Cerebellar cortex (tissue), 1 donor: ENCODE results near the gene VGLL4.
"Not testable (repeated sequence)": the region's sequence is repeated elsewhere in the genome, so short reads cannot be mapped to it uniquely, and the experiment has no call there.

Experiments used
- DNase-seq: peaks from one replicate; pipeline ENCODE4 v3.0.0-alpha.2; 2015; ENCODE audit warnings: low spot score

VGLL4 gene

DNA sequence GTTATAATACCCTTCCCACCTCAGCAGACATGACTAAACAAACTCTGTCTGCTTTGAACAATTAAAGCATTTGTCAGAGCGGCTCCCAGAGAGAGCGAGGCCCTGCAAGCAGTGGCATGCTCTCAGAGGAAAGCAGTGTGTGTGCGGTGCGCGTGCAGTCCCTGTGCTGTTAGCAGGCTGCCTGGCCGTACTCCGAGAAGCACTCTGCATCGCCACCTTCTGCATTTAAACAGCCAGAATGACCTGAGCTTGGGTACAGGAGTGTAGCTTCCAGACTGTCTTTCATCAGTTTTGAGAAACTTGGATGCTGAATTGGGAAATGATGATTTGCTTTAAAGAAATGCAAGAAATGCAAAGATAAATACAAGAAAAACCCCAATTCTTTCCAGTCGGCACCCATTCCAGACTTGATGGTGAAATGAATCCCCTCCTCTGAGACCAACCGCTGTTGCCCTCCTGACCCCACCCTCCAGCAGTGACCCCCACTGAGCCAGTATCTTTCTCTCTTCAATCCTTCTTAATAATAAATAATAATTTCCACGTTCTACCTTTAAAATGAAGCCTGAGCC lies 113.5 kb downstream of the VGLL4 start:
- DNase-seq = no peak

DNA sequence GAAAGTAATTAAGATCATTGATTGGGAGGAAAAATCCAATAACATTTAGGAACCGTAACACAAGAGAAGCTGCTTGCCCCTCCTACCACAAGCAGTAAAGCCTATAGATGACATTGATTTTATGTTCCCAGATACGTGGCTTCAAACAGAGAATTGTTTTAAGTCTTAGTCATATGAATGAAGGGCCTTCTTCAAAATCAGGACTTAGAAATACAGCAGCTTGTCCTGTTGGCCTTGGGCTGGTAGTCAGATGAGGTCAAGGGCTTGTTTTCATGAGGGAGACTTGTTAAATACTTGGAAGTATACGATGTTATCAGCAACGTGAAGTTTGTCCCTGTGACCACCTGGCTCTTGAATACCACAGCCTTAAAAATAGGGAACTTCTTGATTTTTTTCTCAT lies 114.4 kb downstream of the VGLL4 start:
- no peak for DNase-seq

DNA sequence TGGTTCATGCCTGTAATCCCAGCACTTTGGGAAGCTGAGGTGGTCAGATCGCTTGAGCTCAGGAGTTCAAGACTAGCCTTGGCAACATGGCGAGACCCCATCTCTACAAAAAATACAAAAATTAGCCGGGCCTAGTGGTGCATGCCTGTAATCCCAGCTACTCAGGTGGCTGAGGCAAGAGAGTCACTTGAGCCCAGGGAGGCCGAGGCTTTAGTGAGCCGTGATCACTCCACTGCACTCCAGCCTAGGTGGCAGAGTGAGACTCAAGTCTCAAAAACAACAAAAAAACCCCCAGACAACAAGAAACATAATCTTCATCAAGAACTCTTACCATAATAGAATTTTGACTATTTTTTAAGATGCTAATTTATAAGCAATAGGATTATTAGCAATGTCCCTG lies 117.6 kb downstream of the VGLL4 start:
- DNase-seq = not testable (repeated sequence)

DNA sequence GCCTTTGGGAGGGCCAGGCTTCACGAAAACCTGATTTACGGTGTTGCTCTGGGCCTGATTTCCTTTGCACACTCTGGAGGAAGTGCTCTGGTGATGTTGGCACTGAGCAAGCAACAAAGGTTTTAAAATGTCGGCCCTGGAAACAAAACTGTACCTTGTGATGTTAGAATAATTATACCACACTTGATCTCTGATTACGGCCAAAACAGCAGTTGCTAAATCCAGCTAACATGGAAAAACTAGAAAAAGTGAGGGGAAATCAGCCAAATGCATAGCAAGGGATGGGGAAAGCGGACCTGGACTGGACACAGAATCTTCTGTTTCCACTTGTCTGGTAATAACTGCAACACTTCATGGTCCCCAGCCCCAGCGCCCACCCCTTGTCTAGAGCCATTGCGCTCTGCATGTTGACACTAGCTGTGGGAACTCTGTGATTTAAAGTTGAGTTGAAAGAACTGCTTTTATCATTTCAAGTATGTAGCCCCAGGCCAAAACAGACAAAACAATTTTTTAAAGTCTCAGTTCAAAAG lies 120.1 kb downstream of the VGLL4 start:
- no peak for DNase-seq

DNA sequence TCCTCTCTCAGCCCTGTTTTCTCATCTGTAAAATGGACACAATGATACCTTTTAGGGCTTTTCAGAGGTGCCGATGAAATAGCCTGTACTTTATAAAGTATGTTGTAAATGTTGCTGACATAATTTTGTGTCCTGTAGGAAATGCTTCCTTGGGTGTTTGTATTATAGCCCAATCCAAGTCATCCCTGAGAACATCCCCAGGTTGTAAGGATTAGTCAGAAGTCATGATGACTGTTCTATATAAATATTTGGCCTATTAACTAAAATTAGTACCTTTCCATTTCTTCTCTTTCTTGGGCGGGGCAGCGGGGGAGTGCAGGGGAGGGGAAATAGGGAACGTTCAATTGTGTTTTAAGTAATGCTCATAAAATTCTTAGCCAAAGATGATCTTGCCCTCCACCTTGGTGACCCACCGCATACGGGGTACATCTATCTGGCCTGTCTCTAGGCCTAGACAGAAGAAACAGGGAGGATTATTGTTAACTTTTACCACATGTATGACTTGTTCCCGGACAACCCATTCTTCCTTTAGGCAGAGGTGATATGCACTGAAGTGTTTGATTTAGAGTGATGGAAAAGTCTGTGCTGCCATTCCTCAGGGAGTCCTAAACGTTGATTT lies 120.7 kb downstream of the VGLL4 start:
- DNase-seq = no peak

DNA sequence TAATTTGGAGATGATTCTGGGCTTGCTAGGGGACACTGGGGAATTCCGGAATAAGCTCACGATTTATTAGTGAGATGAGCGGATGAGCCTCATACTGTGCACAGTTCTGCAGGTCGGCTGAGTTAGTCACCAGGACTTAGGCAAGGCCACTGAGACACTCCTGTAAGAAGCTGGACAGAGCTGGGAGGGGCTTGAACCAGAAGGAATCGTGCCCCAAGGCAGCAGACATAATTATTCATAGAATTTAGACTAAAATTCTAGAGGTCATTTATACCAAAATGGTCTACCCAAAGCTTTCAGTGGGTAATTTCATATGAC lies 121.4 kb downstream of the VGLL4 start:
- no peak for DNase-seq

DNA sequence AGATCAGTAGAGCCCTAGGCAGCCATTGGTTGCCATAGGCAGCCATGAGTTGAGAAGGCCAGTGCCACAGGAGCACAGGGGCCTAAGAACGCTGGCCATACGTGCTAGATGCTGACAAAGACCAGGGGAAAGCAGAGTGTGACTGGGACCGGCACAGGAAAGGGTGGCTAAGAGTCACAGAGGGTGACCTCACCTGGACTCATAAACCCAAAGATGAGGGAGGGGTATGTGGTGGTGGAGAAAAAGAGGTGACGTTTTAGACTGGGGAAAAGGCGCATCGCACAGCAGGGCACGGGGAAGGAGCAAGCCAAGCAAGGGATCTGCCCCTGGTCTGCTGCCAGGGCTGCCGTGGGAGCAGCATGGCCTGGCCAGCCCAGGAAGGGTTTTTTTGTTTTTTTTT lies 122.5 kb downstream of the VGLL4 start:
- DNase-seq = no peak

- DNase-seq = peak; percentile 67
Measured at GRCh38 chr3:11517601-11518000, 126.1 kb downstream of the VGLL4 start.

DNA sequence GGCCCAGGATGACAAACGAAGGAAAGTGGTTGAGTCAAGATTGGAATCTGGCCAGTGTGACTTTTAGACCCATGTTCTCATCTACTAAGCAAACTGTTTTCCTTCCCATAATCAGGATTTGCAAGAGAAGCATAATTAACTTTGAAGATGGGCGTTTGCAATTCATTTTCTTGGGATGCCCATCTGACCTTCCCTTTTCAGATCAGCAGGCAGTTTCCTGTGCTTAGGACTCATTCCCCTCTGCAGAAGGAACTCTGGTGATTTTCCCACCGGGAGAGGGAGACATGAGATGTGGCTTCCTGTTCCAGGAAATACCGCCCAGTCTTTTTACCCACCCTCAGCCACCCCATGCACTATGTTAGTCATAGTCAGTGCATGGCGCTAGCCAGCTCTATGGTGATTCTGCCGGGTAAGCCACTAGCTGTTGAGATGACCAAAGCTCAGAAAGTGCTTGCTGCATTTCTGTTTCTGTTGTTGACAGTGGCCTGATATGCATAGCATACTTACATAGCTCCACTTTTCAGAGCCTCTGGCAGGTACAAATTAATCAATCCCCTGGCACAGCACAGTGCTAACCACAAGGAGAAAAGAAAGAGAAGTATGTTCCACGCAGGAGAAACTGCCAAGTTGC lies 129.4 kb downstream of the VGLL4 start:
- DNase-seq = no peak

- no peak for DNase-seq
Measured at GRCh38 chr3:11513817-11514135, 129.9 kb downstream of the VGLL4 start.

GRCh38 chr3:11513125-11513816 lies 130.4 kb downstream of the VGLL4 start:
- DNase-seq = not testable (repeated sequence)

DNA sequence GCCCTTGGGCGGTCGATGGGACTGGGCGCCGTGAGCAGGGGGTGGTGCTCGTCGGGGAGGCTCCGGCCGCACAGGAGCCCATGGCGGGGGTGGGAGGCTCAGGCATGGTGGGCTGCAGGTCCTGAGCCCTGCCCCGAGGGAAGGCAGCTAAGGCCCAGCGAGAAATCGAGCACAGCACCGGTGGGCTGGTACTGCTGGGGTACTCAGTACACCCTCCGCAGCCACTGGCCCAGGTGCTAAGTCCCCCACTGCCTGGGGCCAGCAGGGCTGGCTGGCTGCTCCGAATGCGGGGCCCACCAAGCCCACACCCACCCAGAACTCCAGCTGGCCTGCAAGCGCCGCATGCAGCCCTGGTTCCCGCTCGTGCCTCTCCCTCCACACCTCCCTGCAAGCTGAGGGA lies 132.1 kb downstream of the VGLL4 start:
- DNase-seq = not testable (repeated sequence)

GRCh38 chr3:11510356-11510755 lies 133.4 kb downstream of the VGLL4 start:
- DNase-seq = no peak

DNA sequence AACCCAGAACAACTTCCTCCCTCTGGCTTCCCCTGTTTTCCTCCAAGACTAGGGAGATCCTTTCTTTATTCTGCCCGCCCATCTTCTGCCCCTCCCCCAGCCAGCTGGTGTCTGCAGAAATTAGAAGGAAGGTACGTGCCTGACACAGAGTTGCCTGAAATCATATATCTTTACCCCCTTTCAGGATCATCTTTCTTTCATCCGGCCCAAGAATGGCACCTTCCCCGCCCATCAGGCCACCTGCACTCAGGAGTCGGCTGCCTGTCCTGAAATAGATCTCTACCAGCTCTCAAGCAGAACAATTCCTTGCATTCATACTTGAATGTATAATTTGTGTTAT lies 133.7 kb downstream of the VGLL4 start:
- DNase-seq = no peak

DNA sequence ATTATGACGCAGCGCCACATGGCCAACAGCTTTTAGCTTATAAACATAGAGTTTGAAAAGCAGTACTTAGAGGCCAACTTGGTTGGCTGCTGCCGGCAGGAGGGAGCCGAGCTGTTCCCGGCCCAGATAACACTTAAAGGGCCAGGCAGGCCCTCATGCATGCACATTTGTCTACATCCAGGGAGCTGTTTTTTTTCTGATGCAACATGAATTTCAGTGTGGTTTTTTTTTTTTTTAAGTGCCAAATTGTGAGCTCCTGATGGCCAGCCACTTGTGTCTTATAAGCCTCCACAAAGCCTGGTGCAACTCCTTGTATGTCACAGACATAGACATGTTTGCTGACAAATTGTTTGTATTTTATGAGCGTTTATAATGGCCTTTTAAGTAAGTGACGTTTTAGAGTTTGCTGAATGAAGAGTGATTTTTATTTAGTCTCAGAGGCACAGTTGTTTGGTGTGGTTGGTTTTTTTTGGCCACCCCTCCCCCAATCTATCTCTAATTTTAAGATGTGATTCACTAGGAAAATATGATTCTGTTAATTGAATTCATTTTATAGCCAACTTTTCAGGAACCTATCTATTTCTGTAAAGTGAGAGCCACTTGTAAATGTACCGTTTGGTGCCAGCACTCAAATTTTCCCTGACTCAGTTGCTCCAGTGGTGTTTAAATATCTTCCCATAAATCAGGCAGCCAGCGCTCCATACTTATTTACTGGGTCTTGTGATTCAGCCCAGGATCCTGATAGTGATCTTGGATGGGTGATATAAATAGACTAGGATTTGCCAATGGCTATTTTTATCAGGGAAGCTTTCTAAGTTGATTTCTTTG lies 134.3 kb downstream of the VGLL4 start:
- DNase-seq = peak; percentile 75

DNA sequence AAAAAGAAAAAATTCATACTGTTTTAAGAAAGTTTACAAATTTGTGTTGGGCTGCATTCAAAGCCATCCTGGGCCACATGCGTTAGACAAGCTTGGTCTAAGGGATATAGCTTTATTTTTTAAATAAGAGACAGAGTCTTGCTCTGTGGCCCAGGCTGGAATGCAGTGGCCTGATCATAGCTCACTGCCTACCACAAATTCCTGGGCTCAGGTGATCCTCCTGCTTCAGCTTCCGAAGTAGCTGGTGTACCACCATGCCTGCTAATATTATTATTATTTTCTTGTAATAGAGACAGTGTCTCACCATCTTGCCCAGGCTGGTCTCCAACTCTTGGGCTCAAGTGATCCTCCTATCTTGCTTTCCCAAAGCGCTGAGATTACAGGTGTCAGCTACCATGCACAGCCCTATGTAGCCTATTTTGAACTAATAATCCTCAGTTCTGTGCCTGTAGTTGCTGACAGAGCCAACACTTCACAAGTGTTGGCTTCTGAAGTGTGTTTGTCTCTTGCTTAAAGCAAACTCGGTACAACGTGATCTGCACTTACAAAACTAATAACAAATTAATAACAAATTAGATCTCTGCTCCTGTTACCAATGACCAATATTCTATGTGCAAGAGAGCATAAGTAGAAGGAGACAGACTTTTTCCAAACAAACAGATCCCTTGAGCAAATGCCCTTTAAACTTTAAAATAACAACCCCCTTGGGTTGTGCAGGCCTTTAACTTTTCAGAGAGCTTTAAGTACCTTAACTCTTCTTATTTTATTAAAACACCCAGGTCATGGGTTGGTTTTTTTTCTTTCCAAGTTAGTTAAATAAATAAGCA lies 135.2 kb downstream of the VGLL4 start:
- DNase-seq = peak; percentile 33

DNA sequence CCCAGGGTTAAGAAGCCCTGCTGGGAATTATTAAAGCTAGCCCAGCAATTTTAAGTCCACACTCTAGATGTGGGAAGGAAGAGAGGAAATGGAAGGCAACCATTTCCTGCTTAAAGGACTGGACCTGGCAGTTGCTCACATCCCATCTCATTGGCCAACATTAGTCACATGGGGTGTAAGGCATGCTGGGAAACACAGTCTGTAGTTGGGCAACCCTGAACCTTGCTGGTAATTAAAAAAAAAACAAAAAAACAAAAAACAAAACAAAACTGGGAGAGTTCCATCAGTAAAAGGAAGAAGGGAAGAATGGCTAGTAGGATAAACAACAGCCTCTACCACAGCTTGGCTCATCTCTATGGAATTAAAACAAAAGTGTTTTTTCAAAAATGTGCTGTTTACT lies 136.0 kb downstream of the VGLL4 start:
- DNase-seq = no peak
